ENCODE data around the gene GALNT1. TPM values are rescaled to one million over a fixed set of nuclear protein-coding genes. Genes with fewer than 3 reads are reported as not detected.

Gene GALNT1
- total RNA-seq, 1 experiment from 2014 or later, result 54.7 TPM

- TF ChIP-seq EZH2 (IDR thresholded peaks at IDR 0.05) (no peak), EGR1 (IDR thresholded peaks at IDR 0.05; ENCODE audit: low read depth) (no peak), POLR2A (IDR thresholded peaks at IDR 0.05; ENCODE audit: borderline replicate concordance, extremely low read depth, insufficient read depth, insufficient read length) (no peak), ZNF274 (IDR thresholded peaks at IDR 0.05; ENCODE audit: low read depth, low read length) (no peak), SRF (IDR thresholded peaks at IDR 0.05; ENCODE audit: low read depth) (no peak), FOSL1 (IDR thresholded peaks at IDR 0.05; ENCODE audit: low read depth) (no peak), EZH2phosphoT487 (IDR thresholded peaks at IDR 0.05; ENCODE audit: borderline replicate concordance) (no peak), SIN3A (IDR thresholded peaks at IDR 0.05; ENCODE audit: low read depth) (no peak), RAD21 (IDR thresholded peaks at IDR 0.05; ENCODE audit: low read depth) (no peak)
- TF ChIP-seq, protein P1, sequence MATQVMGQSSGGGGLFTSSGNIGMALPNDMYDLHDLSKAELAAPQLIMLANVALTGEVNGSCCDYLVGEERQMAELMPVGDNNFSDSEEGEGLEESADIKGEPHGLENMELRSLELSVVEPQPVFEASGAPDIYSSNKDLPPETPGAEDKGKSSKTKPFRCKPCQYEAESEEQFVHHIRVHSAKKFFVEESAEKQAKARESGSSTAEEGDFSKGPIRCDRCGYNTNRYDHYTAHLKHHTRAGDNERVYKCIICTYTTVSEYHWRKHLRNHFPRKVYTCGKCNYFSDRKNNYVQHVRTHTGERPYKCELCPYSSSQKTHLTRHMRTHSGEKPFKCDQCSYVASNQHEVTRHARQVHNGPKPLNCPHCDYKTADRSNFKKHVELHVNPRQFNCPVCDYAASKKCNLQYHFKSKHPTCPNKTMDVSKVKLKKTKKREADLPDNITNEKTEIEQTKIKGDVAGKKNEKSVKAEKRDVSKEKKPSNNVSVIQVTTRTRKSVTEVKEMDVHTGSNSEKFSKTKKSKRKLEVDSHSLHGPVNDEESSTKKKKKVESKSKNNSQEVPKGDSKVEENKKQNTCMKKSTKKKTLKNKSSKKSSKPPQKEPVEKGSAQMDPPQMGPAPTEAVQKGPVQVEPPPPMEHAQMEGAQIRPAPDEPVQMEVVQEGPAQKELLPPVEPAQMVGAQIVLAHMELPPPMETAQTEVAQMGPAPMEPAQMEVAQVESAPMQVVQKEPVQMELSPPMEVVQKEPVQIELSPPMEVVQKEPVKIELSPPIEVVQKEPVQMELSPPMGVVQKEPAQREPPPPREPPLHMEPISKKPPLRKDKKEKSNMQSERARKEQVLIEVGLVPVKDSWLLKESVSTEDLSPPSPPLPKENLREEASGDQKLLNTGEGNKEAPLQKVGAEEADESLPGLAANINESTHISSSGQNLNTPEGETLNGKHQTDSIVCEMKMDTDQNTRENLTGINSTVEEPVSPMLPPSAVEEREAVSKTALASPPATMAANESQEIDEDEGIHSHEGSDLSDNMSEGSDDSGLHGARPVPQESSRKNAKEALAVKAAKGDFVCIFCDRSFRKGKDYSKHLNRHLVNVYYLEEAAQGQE (IDR thresholded peaks at IDR 0.05; ENCODE audit: low read depth), result no peak
- Histone ChIP-seq H3K36me3 (ENCODE audit: control insufficient read depth in 1 of 2, insufficient read depth in 2 of 2, low read length in 2 of 2) (no peaks in the 10 kb centered on the region), H3K4me1 (ENCODE audit: control insufficient read depth in 1 of 2, insufficient read depth in 2 of 2, low read length in 2 of 2) (no peaks in the 10 kb centered on the region), H3K4me2 (ENCODE audit: low read length) (no peak overlapping the region), H3K9me2 (ENCODE audit: insufficient read depth) (no peaks in the 10 kb centered on the region), H3K9me3 (ENCODE audit: control insufficient read depth in 1 of 2, insufficient read depth in 1 of 2, low read depth in 1 of 2, low read length in 2 of 2) (no peaks in the 10 kb centered on the region), H3K9ac (ENCODE audit: low read length) (no peak overlapping the region), H3K79me2 (ENCODE audit: insufficient read depth, low read length) (0 out of 2 replicates have a peak, but pooled peaks cover 5% of the 10 kb centered on the region), H3K4me3 (replicated peaks in 1 of 2; ENCODE audit: low read depth in 1 of 2, low read length in 2 of 2) (no peak overlapping the region), H3K27me3 (ENCODE audit: insufficient read depth, low read length) (no peaks in the 10 kb centered on the region), H4K20me1 (ENCODE audit: insufficient read depth) (no peaks in the 10 kb centered on the region), H2AFZ (ENCODE audit: low read depth, low read length, poor library complexity, severe bottlenecking) (no peak overlapping the region), H3K27ac (ENCODE audit: low read depth, low read length) (no peak overlapping the region)
- ChIA-PET POLR2A (no interaction called here), RAD21 (ENCODE audit: low non-redundant PET in 1 of 2, low total read pairs in 2 of 2, uncharacterized antibody in 2 of 2, unreplicated experiment in 2 of 2) (no interaction called here), CTCF (no interaction called here)
- DNase-seq (ENCODE audit: low read depth, low spot score) (no peak), ATAC-seq (no peak)
- intact Hi-C loops (cut with micrococcal nuclease), result no loop called here
- BruUV-seq (replicated peaks), result no TSS peak
Measured at GRCh38 chr18:35637227-35637626, 55.7 kb downstream of the GALNT1 start.
